ENCODE data around the gene SMCHD1.

GRCh38 chr18:2672410-2672809, 16.9 kb downstream of the SMCHD1 start:
- no peak for TF ChIP-seq SIN3A (IDR thresholded peaks at IDR 0.05; ENCODE audit: borderline replicate concordance, insufficient read depth, low read length)
- no peak for TF ChIP-seq POLR2AphosphoS5 (IDR thresholded peaks at IDR 0.05; ENCODE audit: low read depth, low read length)

All from PFSK-1 (cell line).